ENCODE results near the gene TUBA1C. TPM values are rescaled to one million over a fixed set of nuclear protein-coding genes. Genes with fewer than 3 reads are reported as not detected.
"Not testable (repeated sequence)": the region's sequence is repeated elsewhere in the genome, so short reads cannot be mapped to it uniquely, and the experiment has no call there.

TUBA1C gene
- total and polyA plus RNA-seq, 2 donors (not counting 1 experiment from before 2014, with no cell fraction given), result 164 to 1,111 TPM

DNA sequence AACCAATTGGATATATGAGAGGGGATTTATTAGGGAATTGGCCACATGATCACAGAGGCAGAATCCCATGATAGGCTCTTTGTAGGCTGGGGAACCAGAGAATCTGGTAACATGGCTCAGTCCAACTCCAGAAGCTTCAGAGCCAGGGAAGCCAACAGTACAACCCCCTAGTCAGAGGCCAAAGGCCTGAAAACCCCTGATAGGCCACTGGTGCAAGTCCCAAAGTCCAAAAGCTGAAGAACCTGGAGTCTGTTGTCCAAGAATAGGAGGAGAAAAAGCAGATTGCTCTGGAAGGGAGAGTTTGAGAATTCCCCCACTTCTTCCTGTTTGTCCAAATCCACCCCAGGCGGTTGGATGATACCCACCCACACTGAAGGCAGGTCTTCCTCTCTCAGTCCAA is 49.9 kb downstream of the TUBA1C start:
- TF ChIP-seq, protein P1, sequence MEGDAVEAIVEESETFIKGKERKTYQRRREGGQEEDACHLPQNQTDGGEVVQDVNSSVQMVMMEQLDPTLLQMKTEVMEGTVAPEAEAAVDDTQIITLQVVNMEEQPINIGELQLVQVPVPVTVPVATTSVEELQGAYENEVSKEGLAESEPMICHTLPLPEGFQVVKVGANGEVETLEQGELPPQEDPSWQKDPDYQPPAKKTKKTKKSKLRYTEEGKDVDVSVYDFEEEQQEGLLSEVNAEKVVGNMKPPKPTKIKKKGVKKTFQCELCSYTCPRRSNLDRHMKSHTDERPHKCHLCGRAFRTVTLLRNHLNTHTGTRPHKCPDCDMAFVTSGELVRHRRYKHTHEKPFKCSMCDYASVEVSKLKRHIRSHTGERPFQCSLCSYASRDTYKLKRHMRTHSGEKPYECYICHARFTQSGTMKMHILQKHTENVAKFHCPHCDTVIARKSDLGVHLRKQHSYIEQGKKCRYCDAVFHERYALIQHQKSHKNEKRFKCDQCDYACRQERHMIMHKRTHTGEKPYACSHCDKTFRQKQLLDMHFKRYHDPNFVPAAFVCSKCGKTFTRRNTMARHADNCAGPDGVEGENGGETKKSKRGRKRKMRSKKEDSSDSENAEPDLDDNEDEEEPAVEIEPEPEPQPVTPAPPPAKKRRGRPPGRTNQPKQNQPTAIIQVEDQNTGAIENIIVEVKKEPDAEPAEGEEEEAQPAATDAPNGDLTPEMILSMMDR (conservative IDR thresholded peaks at IDR 0.05 in 1 of 2, IDR thresholded peaks at IDR 0.05 in 1 of 2; ENCODE audit: low read depth in 1 of 2, low read length in 2 of 2), result no peak
- TF ChIP-seq EZH2 (IDR thresholded peaks at IDR 0.05; ENCODE audit: low read length, missing control alignments), result no peak
- no peak overlapping the region for H3K9ac ChIP-seq (ENCODE audit: insufficient read depth, low read length)
- H3K4me2 ChIP-seq (ENCODE audit: extremely low read depth, insufficient read depth, low read length), result no peak overlapping the region
- H3K4me1 ChIP-seq (ENCODE audit: control insufficient read depth, extremely low read depth, insufficient read depth, low read length), result no peaks in the 10 kb centered on the region
- no peaks in the 10 kb centered on the region for H3K9me3 ChIP-seq (ENCODE audit: control insufficient read depth, insufficient read depth, low read depth, low read length)
- no peak for DNase-seq (ENCODE audit: low read depth in 2 of 2)
- no peaks in the 10 kb centered on the region for H3K79me2 ChIP-seq (ENCODE audit: control insufficient read depth, insufficient read depth, low read length)
- H4K20me1 ChIP-seq (ENCODE audit: control insufficient read depth, extremely low read depth, insufficient read depth, low read length), result no peaks in the 10 kb centered on the region
- H3K36me3 ChIP-seq (ENCODE audit: control insufficient read depth, insufficient read depth, low read length), result no peaks in the 10 kb centered on the region
- H2AFZ ChIP-seq (ENCODE audit: low read length), result no peak overlapping the region
- H3K27me3 ChIP-seq (ENCODE audit: control insufficient read depth, insufficient read depth, low read length), result no peaks in the 10 kb centered on the region
- H3K4me3 ChIP-seq (replicated peaks in 1 of 4; ENCODE audit: control extremely low read depth in 1 of 4, insufficient read depth in 1 of 4, low read depth in 3 of 4, low read length in 4 of 4), result no peak overlapping the region
- H3K27ac ChIP-seq (ENCODE audit: insufficient read depth, low read length), result no peak overlapping the region

DNA sequence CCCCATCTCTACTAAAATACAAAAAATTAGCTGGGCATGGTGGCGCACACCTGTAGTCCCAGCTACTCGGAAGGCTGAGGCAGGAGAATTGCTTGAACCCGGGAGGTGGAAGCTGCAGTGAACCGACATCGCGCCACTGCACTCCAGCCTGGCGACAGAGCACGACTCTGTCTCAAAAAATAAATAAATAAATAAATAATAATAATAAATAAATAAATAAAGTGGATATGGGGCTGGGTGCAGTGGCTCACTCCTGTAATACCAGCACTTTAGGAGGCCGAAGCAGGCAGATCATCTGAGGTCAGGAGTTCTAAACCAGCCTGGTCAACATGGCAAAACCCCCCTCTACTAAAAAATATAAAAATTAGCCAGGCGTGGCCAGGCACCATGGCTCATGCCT is 52.2 kb downstream of the TUBA1C start:
- H3K4me3 ChIP-seq (replicated peaks in 1 of 4; ENCODE audit: control extremely low read depth in 1 of 4, insufficient read depth in 1 of 4, low read depth in 3 of 4, low read length in 4 of 4); H3K9ac ChIP-seq (ENCODE audit: insufficient read depth, low read length); H3K27ac ChIP-seq (ENCODE audit: insufficient read depth, low read length); DNase-seq (ENCODE audit: low read depth in 2 of 2); H3K4me2 ChIP-seq (ENCODE audit: extremely low read depth, insufficient read depth, low read length); H3K27me3 ChIP-seq (ENCODE audit: control insufficient read depth, insufficient read depth, low read length); H3K4me1 ChIP-seq (ENCODE audit: control insufficient read depth, extremely low read depth, insufficient read depth, low read length); H3K79me2 ChIP-seq (ENCODE audit: control insufficient read depth, insufficient read depth, low read length); H3K9me3 ChIP-seq (ENCODE audit: control insufficient read depth, insufficient read depth, low read depth, low read length); H2AFZ ChIP-seq (ENCODE audit: low read length); H3K36me3 ChIP-seq (ENCODE audit: control insufficient read depth, insufficient read depth, low read length); H4K20me1 ChIP-seq (ENCODE audit: control insufficient read depth, extremely low read depth, insufficient read depth, low read length): not testable (repeated sequence)

DNA sequence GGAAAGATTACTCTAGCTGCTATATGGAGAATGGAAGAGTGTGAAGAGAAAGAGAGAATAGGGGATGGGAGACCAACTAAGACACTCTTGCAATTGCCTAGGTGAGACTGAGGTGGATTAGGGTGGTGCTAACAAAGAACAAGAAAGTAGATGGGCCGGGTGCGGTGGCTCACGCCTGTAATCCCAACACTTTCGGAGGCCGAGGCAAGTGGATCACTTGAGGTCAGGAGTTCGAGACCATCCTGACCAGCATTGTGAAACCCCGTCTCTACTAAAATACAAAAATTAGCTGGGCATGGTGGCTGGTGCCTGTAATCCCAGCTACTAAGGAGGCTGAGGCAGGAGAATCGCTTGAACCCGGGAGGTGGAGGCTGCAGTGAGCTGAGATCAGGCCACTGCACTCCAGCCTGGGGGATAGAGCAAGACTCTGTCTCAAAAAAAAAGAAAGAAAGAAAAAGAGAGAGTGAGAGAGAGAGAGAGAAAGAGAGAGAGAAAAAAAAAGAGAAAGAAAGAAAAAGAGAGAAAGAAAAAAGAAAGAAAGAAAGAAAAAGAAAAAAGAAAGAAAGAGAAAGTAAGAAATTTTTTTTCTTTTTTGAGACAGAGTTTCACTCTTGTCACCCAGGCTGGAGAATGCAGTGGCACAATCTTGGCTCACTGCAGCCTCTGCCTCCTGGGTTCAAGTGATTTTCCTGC is 55.7 kb downstream of the TUBA1C start:
- not testable (repeated sequence) for H3K27me3 ChIP-seq (ENCODE audit: control insufficient read depth, insufficient read depth, low read length); H3K4me1 ChIP-seq (ENCODE audit: control insufficient read depth, extremely low read depth, insufficient read depth, low read length); H3K9me3 ChIP-seq (ENCODE audit: control insufficient read depth, insufficient read depth, low read depth, low read length); H3K9ac ChIP-seq (ENCODE audit: insufficient read depth, low read length); H2AFZ ChIP-seq (ENCODE audit: low read length); H3K36me3 ChIP-seq (ENCODE audit: control insufficient read depth, insufficient read depth, low read length); H3K4me2 ChIP-seq (ENCODE audit: extremely low read depth, insufficient read depth, low read length); DNase-seq (ENCODE audit: low read depth in 2 of 2); H3K4me3 ChIP-seq (replicated peaks in 1 of 4; ENCODE audit: control extremely low read depth in 1 of 4, insufficient read depth in 1 of 4, low read depth in 3 of 4, low read length in 4 of 4); H3K27ac ChIP-seq (ENCODE audit: insufficient read depth, low read length); H4K20me1 ChIP-seq (ENCODE audit: control insufficient read depth, extremely low read depth, insufficient read depth, low read length)
- peaks cover 11% of the 10 kb centered on the region for H3K79me2 ChIP-seq (ENCODE audit: control insufficient read depth, insufficient read depth, low read length)

DNA sequence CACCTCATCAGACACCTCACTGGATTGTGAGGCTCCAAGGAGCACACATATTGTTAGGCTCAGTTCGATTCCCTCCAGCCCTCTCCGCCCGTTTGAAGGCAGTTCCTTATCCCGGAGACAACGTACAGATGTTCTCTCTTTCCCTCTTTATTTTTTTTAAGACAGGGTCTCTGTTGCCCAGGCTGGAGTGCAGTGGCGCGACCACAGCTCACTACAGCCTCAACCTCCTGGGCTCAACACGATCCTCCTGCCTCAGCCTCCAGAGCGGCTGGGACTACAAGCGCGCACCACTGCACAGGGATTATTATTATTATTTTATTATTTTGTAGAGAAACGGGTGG is 57.5 kb downstream of the TUBA1C start:
- TF ChIP-seq, protein P1 (conservative IDR thresholded peaks at IDR 0.05 in 1 of 2, IDR thresholded peaks at IDR 0.05 in 1 of 2; ENCODE audit: low read depth in 1 of 2, low read length in 2 of 2), result no peak
- TF ChIP-seq EZH2 (IDR thresholded peaks at IDR 0.05; ENCODE audit: low read length, missing control alignments), result no peak

More for the DNA sequence above, 57.5 kb downstream of the TUBA1C start:
- Histone ChIP-seq H3K79me2 (ENCODE audit: control insufficient read depth, insufficient read depth, low read length) (peaks cover 11% of the 10 kb centered on the region), H3K27me3 (ENCODE audit: control insufficient read depth, insufficient read depth, low read length) (no peaks in the 10 kb centered on the region), H3K36me3 (ENCODE audit: control insufficient read depth, insufficient read depth, low read length) (peaks cover 4% of the 10 kb centered on the region), H3K4me1 (ENCODE audit: control insufficient read depth, extremely low read depth, insufficient read depth, low read length) (peaks cover 2% of the 10 kb centered on the region), H2AFZ (ENCODE audit: low read length) (peak overlapping the region; percentile 86), H3K4me3 (replicated peaks in 1 of 4; ENCODE audit: control extremely low read depth in 1 of 4, insufficient read depth in 1 of 4, low read depth in 3 of 4, low read length in 4 of 4) (peak overlapping the region; percentile 74 to 80 (median 75)), H3K9me3 (ENCODE audit: control insufficient read depth, insufficient read depth, low read depth, low read length) (no peaks in the 10 kb centered on the region), H4K20me1 (ENCODE audit: control insufficient read depth, extremely low read depth, insufficient read depth, low read length) (no peaks in the 10 kb centered on the region), H3K27ac (ENCODE audit: insufficient read depth, low read length) (peak overlapping the region; percentile 73), H3K4me2 (ENCODE audit: extremely low read depth, insufficient read depth, low read length) (peak overlapping the region; percentile 75), H3K9ac (ENCODE audit: insufficient read depth, low read length) (peak overlapping the region; percentile 74)
- DNase-seq (ENCODE audit: low read depth in 2 of 2), result no peak

All from fibroblast of lung (primary cell).